H1 (cell line): Measurements from ENCODE around the gene ADGRB3. TPM values are rescaled to one million over a fixed set of nuclear protein-coding genes. Genes with fewer than 3 reads are reported as not detected.

Source experiments
- CTCF ChIA-PET: fragments of 300-600 bp; sonication (Branson Sonifier 250); formaldehyde crosslinking; loops from one replicate; lab custom pipeline; 2021; ENCODE audit not compliant: partially characterized antibody; lab: Charles Lee
- POLR2A ChIA-PET: fragments of 300-600 bp; sonication (Branson Sonifier 250); formaldehyde crosslinking; loops from one replicate; lab custom pipeline; 2021; ENCODE audit warnings: inconsistent platforms; ENCODE audit not compliant: partially characterized antibody; lab: Charles Lee
- DNase-seq, 2 experiments: peaks; one replicate each; pipeline versions ENCODE4 v3.0.0 to v3.0.0-alpha.2; 2010 to 2022; ENCODE audit warnings: low spot score in 2 of 2, low read depth in 1 of 2, mixed read lengths in 1 of 2
- FAIRE-seq: peaks from 2 replicates; lab custom pipeline; 2011; peaks lifted over from hg19 to GRCh38; lab: Jason Lieb, UNC
- H2AFZ ChIP-seq: 2 replicates; pipeline ENCODE4 v1.8.1; 2012; ENCODE audit warnings: low read length, inconsistent platforms
- H2AK5ac ChIP-seq: 2 replicates; pipeline ENCODE4 v1.6.1; 2013; ENCODE audit warnings: low read depth, low read length
- H2BK120ac ChIP-seq: replicated peaks from 2 replicates; pipeline ENCODE3; 2013; ENCODE audit warnings: low read depth, low read length, inconsistent platforms
- H2BK12ac ChIP-seq: 2 replicates; pipeline ENCODE4 v1.6.1; 2013; ENCODE audit warnings: low read depth, low read length
- H2BK15ac ChIP-seq: 2 replicates; pipeline ENCODE4 v1.6.1; 2013; ENCODE audit warnings: low read length
- H2BK20ac ChIP-seq: 2 replicates; pipeline ENCODE4 v1.6.1; 2013; ENCODE audit warnings: low read length
- H2BK5ac ChIP-seq: 2 replicates; pipeline ENCODE4 v1.6.1; 2013; ENCODE audit warnings: low read depth, low read length
- H3K14ac ChIP-seq: 2 replicates; pipeline ENCODE4 v1.6.1; 2013; ENCODE audit warnings: inconsistent platforms; ENCODE audit not compliant: insufficient read length
- H3K18ac ChIP-seq: 2 replicates; pipeline ENCODE4 v1.6.1; 2013; ENCODE audit warnings: low read length; ENCODE audit errors: extremely low read depth
- H3K23ac ChIP-seq: 2 replicates; pipeline ENCODE4 v1.6.1; 2013; ENCODE audit warnings: inconsistent platforms; ENCODE audit not compliant: insufficient read length
- H3K23me2 ChIP-seq: 2 replicates; pipeline ENCODE4 v1.6.1; 2013; ENCODE audit warnings: low read depth, low read length
- H3K27ac ChIP-seq: 2 replicates; pipeline ENCODE4 v1.6.1; 2011; ENCODE audit warnings: low read depth, low read length, inconsistent platforms
- H3K27me3 ChIP-seq, 4 experiments: replicated peaks in 1 of 4; 1 replicate in 1 of 4; 2 replicates in 3 of 4; pipeline versions ENCODE4 v1.6.1 to v1.8.1; 2011 to 2013; ENCODE audit warnings: low read length in 3 of 4, mild to moderate bottlenecking in 3 of 4, inconsistent platforms in 2 of 4, mixed read lengths in 2 of 4, moderate library complexity in 1 of 4; ENCODE audit not compliant: control insufficient read depth in 3 of 4, insufficient read depth in 3 of 4; ENCODE audit errors: extremely low read depth in 1 of 4
- H3K36me3 ChIP-seq, 4 experiments: 2 replicates each; pipeline versions ENCODE4 v1.6.1 to v1.8.1; 2011 to 2013; ENCODE audit warnings: mild to moderate bottlenecking in 4 of 4, low read length in 3 of 4, moderate library complexity in 2 of 4, control low read depth in 1 of 4, inconsistent platforms in 1 of 4; ENCODE audit not compliant: insufficient read depth in 4 of 4, control insufficient read depth in 2 of 4
- H3K4ac ChIP-seq: replicated peaks from 2 replicates; pipeline ENCODE3; 2013; ENCODE audit warnings: low read length, low read depth, mixed read lengths, inconsistent platforms; ENCODE audit not compliant: insufficient read length
- H3K4me1 ChIP-seq, 4 experiments: replicated peaks in 1 of 4; 1 replicate in 1 of 4; 2 replicates in 3 of 4; pipeline versions ENCODE4 v1.6.1 to v1.8.1; 2011 to 2013; ENCODE audit warnings: low read length in 3 of 4, inconsistent platforms in 2 of 4, mixed read lengths in 1 of 4; ENCODE audit not compliant: insufficient read depth in 4 of 4, control insufficient read depth in 3 of 4
- H3K4me2 ChIP-seq, 2 experiments: 2 replicates each; pipeline versions ENCODE4 v1.6.1 to v1.8.1; 2011 to 2013; ENCODE audit warnings: low read depth in 2 of 2, low read length in 2 of 2, control low read depth in 1 of 2, inconsistent platforms in 1 of 2, mild to moderate bottlenecking in 1 of 2; ENCODE audit not compliant: insufficient read depth in 1 of 2
- H3K4me3 ChIP-seq, 4 experiments: fragments of 200-600, 300-600 bp in 1 of 4; sonication (generic), shearing (Covaris generic), sonication (Bioruptor Twin) in 1 of 4; 2 replicates each; pipeline versions ENCODE4 v1.5.1 to v1.8.1; 2011 to 2016; ENCODE audit warnings: low read length in 4 of 4, low read depth in 3 of 4, control low read depth in 2 of 4, inconsistent platforms in 2 of 4, mild to moderate bottlenecking in 2 of 4, mixed read lengths in 1 of 4, moderate library complexity in 1 of 4; ENCODE audit not compliant: insufficient read depth in 2 of 4; ENCODE audit errors: extremely low read depth in 1 of 4
- H3K56ac ChIP-seq: replicated peaks from 2 replicates; pipeline ENCODE3; 2013; ENCODE audit warnings: low read depth, mild to moderate bottlenecking, mixed read lengths, low read length, inconsistent platforms; ENCODE audit not compliant: insufficient read length
- H3K79me1 ChIP-seq: 2 replicates; pipeline ENCODE4 v1.6.1; 2013; ENCODE audit warnings: low read depth, low read length, control low read depth
- H3K79me2 ChIP-seq, 2 experiments: 2 replicates each; pipeline versions ENCODE4 v1.6.1 to v1.8.1; 2012 to 2013; ENCODE audit warnings: low read length in 2 of 2, mild to moderate bottlenecking in 2 of 2, inconsistent platforms in 1 of 2; ENCODE audit not compliant: insufficient read depth in 2 of 2, control insufficient read depth in 1 of 2
- H3K9ac ChIP-seq, 4 experiments: replicated peaks in 1 of 4; 1 replicate in 1 of 4; 2 replicates in 3 of 4; pipeline versions ENCODE4 v1.6.1 to v1.8.1; 2011 to 2013; ENCODE audit warnings: low read depth in 3 of 4, low read length in 3 of 4, control low read depth in 2 of 4, mild to moderate bottlenecking in 2 of 4, moderate library complexity in 2 of 4, inconsistent platforms in 1 of 4; ENCODE audit errors: extremely low read depth in 1 of 4
- H3K9me3 ChIP-seq, 2 experiments: 2 replicates each; pipeline versions ENCODE4 v1.6.1 to v1.8.1; 2012 to 2013; ENCODE audit warnings: mild to moderate bottlenecking in 2 of 2, moderate library complexity in 2 of 2, control low read depth in 1 of 2, inconsistent platforms in 1 of 2, low read depth in 1 of 2, low read length in 1 of 2, mixed read lengths in 1 of 2; ENCODE audit not compliant: insufficient read depth in 2 of 2
- H4K20me1 ChIP-seq, 2 experiments: replicated peaks in 1 of 2; 2 replicates each; pipeline versions ENCODE3 to v1.8.1; 2011 to 2013; ENCODE audit warnings: inconsistent platforms in 2 of 2, low read length in 2 of 2, mild to moderate bottlenecking in 1 of 2; ENCODE audit not compliant: insufficient read depth in 2 of 2, control insufficient read depth in 1 of 2
- H4K5ac ChIP-seq: 2 replicates; pipeline ENCODE4 v1.6.1; 2013; ENCODE audit warnings: low read length, low read depth, mixed read lengths, inconsistent platforms; ENCODE audit not compliant: insufficient read length
- H4K8ac ChIP-seq: 2 replicates; pipeline ENCODE4 v1.8.0; 2013; ENCODE audit warnings: mild to moderate bottlenecking, moderate library complexity, low read length, inconsistent platforms; ENCODE audit not compliant: insufficient read depth; ENCODE audit errors: extremely low read depth
- H4K91ac ChIP-seq: replicated peaks from 2 replicates; pipeline ENCODE3; 2013; ENCODE audit warnings: low read length, mixed read lengths, inconsistent platforms; ENCODE audit not compliant: insufficient read length
- CREB1 ChIP-seq: IDR thresholded peaks from 2 replicates; pipeline ENCODE4 v1.6.1; 2012; ENCODE audit warnings: inconsistent platforms
- MAFK ChIP-seq: IDR thresholded peaks from 2 replicates; pipeline ENCODE4 v1.6.1; 2012; ENCODE audit warnings: low read depth, mild to moderate bottlenecking, improper control_type of control experiment, low read length
- SP4 ChIP-seq: IDR thresholded peaks from 2 replicates; pipeline ENCODE4 v1.6.1; 2012; ENCODE audit warnings: low read length, inconsistent platforms
- WGBS, 2 experiments: shearing (Covaris generic) in 1 of 2; methylation state at CpG; one replicate each; pipeline versions ENCODE4 v1.1.6 to v1.1.7; 2013 to 2015; ENCODE audit warnings: low lambda C conversion rate in 2 of 2, mixed read lengths in 2 of 2, inconsistent platforms in 1 of 2, low coverage in 1 of 2, missing lambda C conversion rate in 1 of 2; ENCODE audit not compliant: insufficient replicate concordance in 2 of 2, insufficient coverage in 1 of 2, insufficient read length in 1 of 2; ENCODE audit errors: extremely low coverage in 1 of 2, missing lambda C conversion rate in 1 of 2; 5-methylcytosine and 5-hydroxymethylcytosine counted together
- polyA plus RNA-seq, 7 experiments: library from polyadenylated mRNA; depleted of rRNA in 3 of 7; stranded (reverse) in 5 of 7; unstranded in 2 of 7; fragments of >200 nt in 5 of 7; fragments of 200-250 nt in 2 of 7; gene quantifications; 1 replicate in 5 of 7; 2 replicates in 1 of 7; 4 replicates in 1 of 7; pipeline versions ENCODE4 v1.2.1 to v1.2.3, GENCODE V29; 2011 to 2013; ENCODE audit warnings: missing spikeins in 2 of 7, mixed read lengths in 2 of 7
- total RNA-seq: library from RNA; stranded (reverse); fragmentation: NEBNext Ultra II Directional; extraction: Animal tissue kit (Norgen Biotek cat#: 25700); gene quantifications from 2 replicates; pipeline ENCODE4 v1.2.1, GENCODE V29; 2021

Gene ADGRB3
- total and polyA plus RNA-seq, 2 of the 8 experiments (the other 6 are each of a cell fraction or from before 2014, with no cell fraction given), result 0.35 to 1.2 TPM

DNA sequence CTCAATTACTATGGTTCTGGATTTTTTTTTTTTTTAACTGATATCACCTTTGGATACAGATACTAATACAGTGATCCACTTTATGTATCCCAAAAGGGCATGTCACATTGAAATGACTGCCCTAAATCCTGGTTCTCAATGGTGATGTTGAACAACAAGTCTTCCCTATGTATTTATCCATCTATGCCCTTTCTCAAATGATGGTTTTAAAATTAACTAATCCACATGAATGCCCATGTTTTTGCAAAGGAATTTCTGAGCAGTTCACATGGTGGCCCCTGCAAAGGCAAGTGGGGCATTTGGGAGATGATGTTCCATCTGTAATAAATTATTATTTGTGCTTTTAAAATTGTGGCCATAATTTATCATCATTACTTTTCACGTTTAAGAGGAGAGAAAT, 2.7 kb downstream of the ADGRB3 start:
- Histone ChIP-seq H3K4me3 (no peak overlapping the region), H3K23ac (no peak overlapping the region), H2BK120ac (no peak overlapping the region), H3K56ac (no peak overlapping the region), H2AK5ac (no peak overlapping the region), H3K14ac (no peak overlapping the region), H3K18ac (no peak overlapping the region), H3K23me2 (peaks cover 15% of the 10 kb centered on the region), H2BK15ac (no peak overlapping the region), H3K79me1 (no peaks in the 10 kb centered on the region), H2BK20ac (no peak overlapping the region), H4K20me1 (peaks cover 0 to 4% of the 10 kb centered on the region in 2 experiments), H3K4ac (no peak overlapping the region), H3K9me3 (no peaks in the 10 kb centered on the region), H2BK5ac (no peak overlapping the region), H3K4me1 (peaks cover 0 to 13% (median 8%) of the 10 kb centered on the region in 4 experiments; a peak in 5 of 7 replicates), H3K9ac (no peak overlapping the region), H3K4me2 (no peak overlapping the region), H3K27me3 (peaks cover 0 to 31% (median 15%) of the 10 kb centered on the region in 4 experiments; a peak in 6 of 7 replicates), H4K5ac (no peak overlapping the region), H4K8ac (no peak overlapping the region), H3K79me2 (no peaks in the 10 kb centered on the region), H2AFZ (no peak overlapping the region), H2BK12ac (no peak overlapping the region), H3K27ac (no peak overlapping the region), H4K91ac (no peak overlapping the region), H3K36me3 (no peaks in the 10 kb centered on the region)
- 0% methylated on average over 1 of the region's 1 CpG; no CpG with 5 or more reads in 1 of the 2 experiments for WGBS, 2 experiments
- DNase-seq (no peak), FAIRE-seq (no peak)
- POLR2A ChIA-PET, result no interaction called here
- CTCF ChIA-PET, result interaction anchor here (0.6 to 7.9 kb wide), 20 partner anchors 10 to 1476 kb away, joined by 3 to 119 read pairs (median 4); no protein-coding TSS in a partner anchor
- TF ChIP-seq CREB1 (no peak), MAFK (no peak), SP4 (no peak)
